Natural killer cell treated with Interleukin-12 subunit alpha and Interleukin-12 subunit beta and Interleukin-15 and Interleukin-18, amount 100 ng/mL, for 72 hours (primary cell): ENCODE data around the gene FAM50B. TPM values are rescaled to one million over a fixed set of nuclear protein-coding genes. Genes with fewer than 3 reads are reported as not detected.

Experiments used
- ATAC-seq, 2 donors: fragments of 150-1000 bp; cut with Tn5 transposase in 1 of 2; sonication (Bioruptor Pico), chemical (Tn5 transposase) in 1 of 2; 2 replicates each; pipeline ENCODE4 v1.10.0; 2021
- DNase-seq: peaks from one replicate; pipeline ENCODE4 v3.0.0; 2022; ENCODE audit warnings: low spot score
- H3K27ac Mint-ChIP-seq, 2 donors: 1 replicate in 1 of 2; 2 replicates in 1 of 2; pipeline ENCODE4 v1.8.0; 2022; ENCODE audit warnings: mixed read lengths in 2 of 2, mild to moderate bottlenecking in 1 of 2, moderate library complexity in 1 of 2
- H3K27me3 Mint-ChIP-seq, 2 donors: 1 replicate in 1 of 2; 2 replicates in 1 of 2; pipeline ENCODE4 v1.8.0; 2022; ENCODE audit warnings: mixed read lengths in 2 of 2
- H3K36me3 Mint-ChIP-seq: one replicate; pipeline ENCODE4 v1.8.0; 2022; ENCODE audit warnings: mixed read lengths
- H3K4me1 Mint-ChIP-seq, 2 donors: 1 replicate in 1 of 2; 2 replicates in 1 of 2; pipeline ENCODE4 v1.8.0; 2022; ENCODE audit warnings: low read depth in 2 of 2, mixed read lengths in 2 of 2, mild to moderate bottlenecking in 1 of 2
- H3K4me3 Mint-ChIP-seq: one replicate; pipeline ENCODE4 v1.8.0; 2022; ENCODE audit warnings: mixed read lengths
- H3K9me3 Mint-ChIP-seq: 2 replicates; pipeline ENCODE4 v1.8.0; 2022; ENCODE audit warnings: mixed read lengths
- total RNA-seq, 2 donors: library from RNA; stranded (reverse); gene quantifications; one replicate each; pipeline ENCODE4 v1.2.3, GENCODE V29; 2022

The FAM50B gene
- total RNA-seq, 2 donors from 2014 or later: 5.3 to 7.3 TPM

- H3K4me1 Mint-ChIP-seq: no peaks in the 10 kb centered on the region
- H3K4me3 Mint-ChIP-seq: no peak overlapping the region
- no peaks in the 10 kb centered on the region for H3K9me3 Mint-ChIP-seq
- peaks cover 0 to 9% of the 10 kb centered on the region in 2 donors for H3K27me3 Mint-ChIP-seq
- no peak overlapping the region for H3K27ac Mint-ChIP-seq
- H3K36me3 Mint-ChIP-seq: no peaks in the 10 kb centered on the region
- DNase-seq (no peak), ATAC-seq (peak in 1 of 2 donors; percentile 27)
Measured at GRCh38 chr6:3878048-3878666, 29.0 kb downstream of the FAM50B start.

- ATAC-seq (peak in 1 of 2 donors; percentile 43), DNase-seq (no peak)
- Mint-ChIP-seq H3K9me3 (no peaks in the 10 kb centered on the region), H3K4me3 (no peak overlapping the region), H3K27me3 (peaks cover 0 to 9% of the 10 kb centered on the region in 2 donors), H3K4me1 (no peaks in the 10 kb centered on the region), H3K27ac (no peak overlapping the region), H3K36me3 (no peaks in the 10 kb centered on the region)
Measured at GRCh38 chr6:3879194-3879952, 30.2 kb downstream of the FAM50B start.

GRCh38 chr6:3881711-3882421, 32.7 kb downstream of the FAM50B start:
- H3K4me1 Mint-ChIP-seq: no peaks in the 10 kb centered on the region
- no peaks in the 10 kb centered on the region for H3K36me3 Mint-ChIP-seq
- DNase-seq: no peak
- ATAC-seq: no peak
- peaks cover 0 to under 1% of the 10 kb centered on the region in 2 donors for H3K27me3 Mint-ChIP-seq
- H3K27ac Mint-ChIP-seq: no peak overlapping the region
- H3K9me3 Mint-ChIP-seq: no peaks in the 10 kb centered on the region
- H3K4me3 Mint-ChIP-seq: no peak overlapping the region

GRCh38 chr6:3882431-3882830, 33.3 kb downstream of the FAM50B start:
- no peak for DNase-seq
- Mint-ChIP-seq H3K36me3 (no peaks in the 10 kb centered on the region), H3K27me3 (no peaks in the 10 kb centered on the region), H3K9me3 (no peaks in the 10 kb centered on the region), H3K4me1 (no peaks in the 10 kb centered on the region), H3K27ac (no peak overlapping the region), H3K4me3 (no peak overlapping the region)
- ATAC-seq: no peak

GRCh38 chr6:3882866-3883265, 33.7 kb downstream of the FAM50B start:
- no peaks in the 10 kb centered on the region for H3K4me1 Mint-ChIP-seq
- no peak overlapping the region for H3K4me3 Mint-ChIP-seq

GRCh38 chr6:3884007-3884745, 35.0 kb downstream of the FAM50B start:
- DNase-seq: no peak
- no peaks in the 10 kb centered on the region for H3K9me3 Mint-ChIP-seq
- H3K4me1 Mint-ChIP-seq: no peaks in the 10 kb centered on the region
- no peak overlapping the region for H3K27ac Mint-ChIP-seq
- no peak for ATAC-seq
- no peaks in the 10 kb centered on the region for H3K27me3 Mint-ChIP-seq
- no peaks in the 10 kb centered on the region for H3K36me3 Mint-ChIP-seq
- H3K4me3 Mint-ChIP-seq: no peak overlapping the region

More at GRCh38 chr6:3882866-3883265, 33.7 kb downstream of the FAM50B start:
- DNase-seq: no peak
- Mint-ChIP-seq H3K27me3 (no peaks in the 10 kb centered on the region), H3K36me3 (no peaks in the 10 kb centered on the region), H3K9me3 (no peaks in the 10 kb centered on the region), H3K27ac (no peak overlapping the region)
- ATAC-seq: no peak

- DNase-seq (no peak), ATAC-seq (no peak)
- Mint-ChIP-seq H3K36me3 (no peaks in the 10 kb centered on the region), H3K9me3 (no peaks in the 10 kb centered on the region), H3K4me1 (no peaks in the 10 kb centered on the region), H3K4me3 (no peak overlapping the region), H3K27me3 (peaks cover 3 to 7% of the 10 kb centered on the region in 2 donors), H3K27ac (no peak overlapping the region)
Measured at GRCh38 chr6:3885262-3886036, 36.3 kb downstream of the FAM50B start.

- no peak for DNase-seq
- ATAC-seq: no peak
- H3K36me3 Mint-ChIP-seq: no peaks in the 10 kb centered on the region
- H3K9me3 Mint-ChIP-seq: no peaks in the 10 kb centered on the region
- H3K27ac Mint-ChIP-seq: no peak overlapping the region
- no peaks in the 10 kb centered on the region for H3K4me1 Mint-ChIP-seq
- H3K4me3 Mint-ChIP-seq: no peak overlapping the region
- H3K27me3 Mint-ChIP-seq: peaks cover 3 to 8% of the 10 kb centered on the region in 2 donors
Measured at GRCh38 chr6:3887150-3887700, 38.1 kb downstream of the FAM50B start.

- no peaks in the 10 kb centered on the region for H3K36me3 Mint-ChIP-seq
- ATAC-seq (peak in 1 of 2 donors; percentile 43), DNase-seq (no peak)
- H3K4me3 Mint-ChIP-seq: no peak overlapping the region
- H3K27me3 Mint-ChIP-seq: peaks cover 3 to 8% of the 10 kb centered on the region in 2 donors
- H3K9me3 Mint-ChIP-seq: no peaks in the 10 kb centered on the region
- H3K4me1 Mint-ChIP-seq: no peaks in the 10 kb centered on the region
- no peak overlapping the region for H3K27ac Mint-ChIP-seq
Measured at GRCh38 chr6:3888153-3888957, 39.2 kb downstream of the FAM50B start.

GRCh38 chr6:3890047-3890446, 40.9 kb downstream of the FAM50B start:
- H3K27me3 Mint-ChIP-seq: peaks cover 3 to 8% of the 10 kb centered on the region in 2 donors
- H3K27ac Mint-ChIP-seq: no peak overlapping the region
- no peaks in the 10 kb centered on the region for H3K9me3 Mint-ChIP-seq
- DNase-seq: no peak
- no peaks in the 10 kb centered on the region for H3K4me1 Mint-ChIP-seq
- no peak for ATAC-seq
- H3K4me3 Mint-ChIP-seq: no peak overlapping the region
- no peaks in the 10 kb centered on the region for H3K36me3 Mint-ChIP-seq

GRCh38 chr6:3891883-3892282, 42.7 kb downstream of the FAM50B start:
- Mint-ChIP-seq H3K9me3 (no peaks in the 10 kb centered on the region), H3K4me1 (no peaks in the 10 kb centered on the region)
- ATAC-seq: no peak

GRCh38 chr6:3892603-3893002, 43.4 kb downstream of the FAM50B start:
- ATAC-seq (no peak), DNase-seq (no peak)
- Mint-ChIP-seq H3K4me1 (no peaks in the 10 kb centered on the region), H3K36me3 (no peaks in the 10 kb centered on the region), H3K4me3 (no peak overlapping the region), H3K9me3 (no peaks in the 10 kb centered on the region), H3K27ac (no peak overlapping the region), H3K27me3 (peaks cover 3 to 13% of the 10 kb centered on the region in 2 donors)

More at GRCh38 chr6:3891883-3892282, 42.7 kb downstream of the FAM50B start:
- Mint-ChIP-seq H3K27ac (no peak overlapping the region), H3K4me3 (no peak overlapping the region), H3K27me3 (peaks cover 3 to 8% of the 10 kb centered on the region in 2 donors), H3K36me3 (no peaks in the 10 kb centered on the region)
- no peak for DNase-seq
